Central memory CD4-positive, alpha-beta T cell (primary cell): Measurements from ENCODE around the gene TMEM239.
"Not testable (repeated sequence)": the region's sequence is repeated elsewhere in the genome, so short reads cannot be mapped to it uniquely, and the experiment has no call there.

Source experiments
- DNase-seq: peaks from one replicate; pipeline ENCODE4 v3.0.0; 2022

The TMEM239 gene

DNA sequence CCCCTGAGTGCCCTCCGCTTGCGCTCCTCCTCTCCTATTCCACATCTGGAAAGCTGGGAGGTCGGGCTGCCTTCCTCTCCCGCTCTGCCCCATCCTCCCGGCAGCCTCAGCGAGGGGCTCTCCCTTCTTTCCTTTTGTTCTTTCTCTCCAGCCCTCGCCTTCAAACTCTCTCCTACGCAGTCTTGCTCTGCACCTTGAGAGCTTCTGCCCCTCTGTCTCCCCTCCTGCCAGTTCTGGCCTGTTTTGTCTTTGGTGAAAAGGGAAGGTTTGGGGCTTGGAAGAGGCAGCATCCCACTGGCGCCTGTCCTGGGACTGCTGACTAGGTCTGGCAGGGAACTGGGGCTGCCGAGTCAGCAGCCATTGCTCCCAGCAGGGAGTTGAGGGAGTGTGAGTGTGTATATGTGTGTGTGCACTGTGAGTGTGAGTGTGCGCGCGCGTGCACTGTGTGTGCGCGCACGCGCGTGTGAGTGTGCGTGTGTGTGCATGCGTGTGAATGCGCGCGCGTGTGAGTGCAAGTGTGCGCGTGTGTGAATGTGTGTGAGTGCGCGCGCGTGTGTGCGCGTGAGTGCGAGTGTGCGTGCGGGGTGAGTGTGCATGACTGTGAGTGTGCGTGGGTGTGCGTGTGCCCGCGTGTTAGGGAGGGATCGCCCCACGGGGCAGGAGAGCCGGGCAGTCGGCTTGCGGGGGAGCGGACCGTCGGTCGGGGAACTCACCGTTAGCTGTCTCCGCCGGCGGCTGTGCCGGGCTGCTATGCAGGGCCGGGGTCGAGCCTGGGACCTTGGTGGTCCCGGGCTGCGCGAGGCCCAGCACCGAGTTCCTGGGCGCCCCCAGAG, 16.3 kb upstream of the TMEM239 start:
- no peak for DNase-seq

GRCh38 chr20:2800521-2801285, 15.5 kb upstream of the TMEM239 start, which contains the start of gene CPXM1:
Gene CPXM1, minus strand, starts transcription at chr20:2800627. Its CDS starts 55 bp downstream, at chr20:2800572.
- no peak for DNase-seq

DNA sequence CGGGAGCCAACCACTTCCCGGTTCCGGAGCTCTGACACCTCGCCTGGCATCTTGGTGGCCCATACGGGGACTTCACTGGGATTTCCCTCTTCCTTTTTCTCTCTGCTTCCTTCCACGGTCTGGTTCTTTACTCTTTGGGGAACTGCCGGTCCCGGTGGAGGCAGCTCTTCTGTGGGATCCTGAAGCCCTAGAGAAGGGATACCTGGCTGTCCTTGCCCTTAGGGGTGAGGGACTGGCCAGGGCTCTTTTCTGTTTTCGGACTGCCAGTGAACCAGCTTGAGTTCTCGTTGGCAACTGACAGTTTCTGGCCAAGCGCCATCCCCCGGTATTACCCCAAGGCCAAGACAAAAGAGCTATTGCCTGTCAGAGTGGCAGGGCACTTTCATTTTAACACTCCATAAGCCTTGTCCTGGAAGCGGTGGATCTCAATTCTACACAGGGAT, 14.9 kb upstream of the TMEM239 start:
- no peak for DNase-seq

GRCh38 chr20:2804041-2804828, 11.9 kb upstream of the TMEM239 start:
- DNase-seq = no peak

GRCh38 chr20:2804852-2805688, 11.1 kb upstream of the TMEM239 start:
- DNase-seq = no peak

GRCh38 chr20:2805689-2806350, 10.3 kb upstream of the TMEM239 start:
- DNase-seq = no peak

DNA sequence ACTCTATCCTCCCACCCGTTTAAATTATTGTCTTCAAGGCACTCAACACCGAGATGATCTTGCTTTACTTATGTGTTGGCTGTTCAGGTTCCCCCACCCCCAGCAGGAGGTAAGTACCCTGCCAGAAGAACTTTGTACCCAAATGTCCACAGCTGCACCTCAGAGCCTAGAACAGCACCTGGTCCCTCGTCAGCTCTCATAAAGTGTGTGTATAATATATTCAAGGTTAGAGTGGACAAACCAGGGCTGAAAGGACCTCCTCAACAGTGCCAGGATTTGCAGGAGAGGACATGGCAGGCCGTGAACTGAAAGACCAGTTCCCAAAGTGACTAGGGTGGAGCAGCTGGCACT, 9.8 kb upstream of the TMEM239 start:
- DNase-seq = no peak

DNA sequence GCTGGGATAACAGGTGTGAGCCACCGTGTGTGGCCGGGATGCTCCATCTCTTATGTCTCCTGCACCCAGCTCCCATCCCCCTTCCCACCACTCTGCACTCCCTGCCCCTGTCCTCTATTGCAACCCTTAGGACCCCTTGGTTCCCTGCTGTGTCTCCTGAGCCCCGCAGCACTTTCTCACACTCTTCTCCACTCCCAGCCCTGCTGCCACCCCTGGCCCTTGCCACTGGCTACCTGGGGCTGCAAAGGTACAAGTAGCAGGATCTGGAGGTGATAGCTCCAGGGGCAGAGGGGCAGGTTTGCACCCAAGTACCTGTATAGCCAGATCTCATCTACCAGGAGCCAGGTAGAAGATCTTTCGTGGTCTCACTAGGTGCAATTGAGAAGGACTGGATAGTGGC, 9.1 kb upstream of the TMEM239 start:
- DNase-seq = no peak

- not testable (repeated sequence) for DNase-seq
These were observed 8.2 kb upstream of the TMEM239 start for GRCh38 chr20:2807929-2808328.

- DNase-seq = no peak
These were observed 6.5 kb upstream of the TMEM239 start for GRCh38 chr20:2809690-2810089.

DNA sequence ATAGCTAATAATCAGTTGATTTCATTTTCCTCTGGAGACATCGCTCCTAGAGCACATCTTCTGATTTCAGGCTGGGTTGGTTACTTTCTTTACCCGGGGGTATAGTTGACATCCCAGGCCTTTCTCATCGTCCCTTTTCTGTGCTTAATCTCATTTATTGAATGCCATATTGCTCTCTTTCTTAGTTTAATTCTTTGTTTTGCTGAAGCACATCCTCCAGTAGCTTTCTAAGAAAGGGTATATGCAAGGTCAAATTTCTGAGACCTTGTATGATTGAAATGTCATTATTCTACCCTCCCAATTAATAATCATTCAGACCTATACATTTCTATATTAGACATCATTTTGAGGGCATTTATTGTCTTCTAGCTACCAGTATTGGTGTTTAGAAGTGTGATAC, 4.0 kb upstream of the TMEM239 start:
- DNase-seq = no peak

GRCh38 chr20:2814076-2814475, 2.1 kb upstream of the TMEM239 start:
- no peak for DNase-seq

DNA sequence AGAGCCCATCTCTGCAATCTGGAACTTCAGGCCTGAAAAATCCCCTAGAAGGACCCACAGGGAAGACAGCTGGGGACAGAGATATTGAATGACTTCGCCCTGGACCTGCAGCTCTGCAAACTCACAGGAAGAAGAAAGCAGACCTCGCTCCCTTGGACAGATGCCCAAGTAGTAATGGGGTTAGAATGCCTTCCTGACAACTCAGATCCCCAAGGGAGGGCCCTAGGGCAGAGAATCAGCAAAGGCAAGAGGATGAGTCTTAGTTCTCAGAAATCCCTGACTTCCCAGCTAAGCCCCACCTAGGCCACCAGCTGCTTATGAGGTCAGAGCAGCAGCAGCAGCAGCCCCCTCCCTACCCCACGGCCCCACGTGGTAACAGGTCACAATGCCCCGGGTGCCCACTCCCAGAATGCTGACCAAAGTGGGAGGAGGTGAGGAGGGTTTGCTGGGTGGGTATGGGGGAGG, 1.5 kb upstream of the TMEM239 start, which contains the start of gene C20orf141:
TSS of gene C20orf141 (plus strand) at position 401 of the 465 bp plus-strand sequence. CDS start 198 bp downstream, outside the sequence.
- DNase-seq = no peak

DNA sequence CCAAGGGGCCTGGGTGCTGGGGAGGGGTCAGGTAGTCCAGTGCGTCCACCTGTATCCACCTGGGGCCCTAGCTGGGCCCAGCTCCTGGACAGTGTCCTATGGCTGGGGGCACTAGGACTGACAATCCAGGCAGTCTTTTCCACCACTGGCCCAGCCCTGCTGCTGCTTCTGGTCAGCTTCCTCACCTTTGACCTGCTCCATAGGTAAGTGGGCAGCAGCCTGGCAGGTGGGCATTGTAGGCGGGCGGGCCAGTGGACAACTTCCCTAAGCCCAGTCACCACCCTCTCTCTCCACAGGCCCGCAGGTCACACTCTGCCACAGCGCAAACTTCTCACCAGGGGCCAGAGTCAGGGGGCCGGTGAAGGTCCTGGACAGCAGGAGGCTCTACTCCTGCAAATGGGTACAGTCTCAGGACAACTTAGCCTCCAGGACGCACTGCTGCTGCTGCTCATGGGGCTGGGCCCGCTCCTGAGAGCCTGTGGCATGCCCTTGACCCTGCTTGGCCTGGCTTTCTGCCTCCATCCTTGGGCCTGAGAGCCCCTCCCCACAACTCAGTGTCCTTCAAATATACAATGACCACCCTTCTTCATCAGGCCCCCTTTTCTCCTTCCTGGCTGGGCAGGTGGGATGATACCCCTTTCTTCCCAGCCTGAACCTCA, 793 bp upstream of the TMEM239 start:
- no peak for DNase-seq

GRCh38 chr20:2816583-2817340, 598 bp downstream of the TMEM239 start:
- no peak for DNase-seq

GRCh38 chr20:2817341-2817726, 1.2 kb downstream of the TMEM239 start:
- no peak for DNase-seq

- no peak for DNase-seq
These were observed 1.9 kb downstream of the TMEM239 start for GRCh38 chr20:2817891-2818595.

GRCh38 chr20:2820084-2820895, 4.1 kb downstream of the TMEM239 start:
- no peak for DNase-seq
